DMS153 (cell line): Measurements from ENCODE around the gene CUTA.
"Not testable (repeated sequence)": the region's sequence is repeated elsewhere in the genome, so short reads cannot be mapped to it uniquely, and the experiment has no call there.

Source experiments
- DNase-seq: peaks from one replicate; lab custom pipeline; 2025; lab: John Stamatoyannopoulos, UW

CUTA gene

DNA sequence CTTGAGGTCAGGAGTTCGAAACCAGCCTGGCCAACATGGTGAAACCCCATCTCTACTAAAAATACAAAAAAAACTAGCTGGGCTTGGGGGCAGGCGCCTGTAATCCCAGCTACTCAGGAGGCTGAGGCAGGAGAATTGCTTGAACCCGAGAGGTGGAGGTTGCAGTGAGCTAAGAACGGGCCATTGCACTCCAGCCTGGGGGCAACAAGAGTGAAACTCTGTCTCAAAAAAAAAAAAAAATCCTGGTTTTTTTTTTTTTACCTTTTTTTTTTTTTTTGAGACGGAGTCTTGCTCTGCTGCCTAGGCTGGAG lies 50.2 kb downstream of the CUTA start:
- not testable (repeated sequence) for DNase-seq

DNA sequence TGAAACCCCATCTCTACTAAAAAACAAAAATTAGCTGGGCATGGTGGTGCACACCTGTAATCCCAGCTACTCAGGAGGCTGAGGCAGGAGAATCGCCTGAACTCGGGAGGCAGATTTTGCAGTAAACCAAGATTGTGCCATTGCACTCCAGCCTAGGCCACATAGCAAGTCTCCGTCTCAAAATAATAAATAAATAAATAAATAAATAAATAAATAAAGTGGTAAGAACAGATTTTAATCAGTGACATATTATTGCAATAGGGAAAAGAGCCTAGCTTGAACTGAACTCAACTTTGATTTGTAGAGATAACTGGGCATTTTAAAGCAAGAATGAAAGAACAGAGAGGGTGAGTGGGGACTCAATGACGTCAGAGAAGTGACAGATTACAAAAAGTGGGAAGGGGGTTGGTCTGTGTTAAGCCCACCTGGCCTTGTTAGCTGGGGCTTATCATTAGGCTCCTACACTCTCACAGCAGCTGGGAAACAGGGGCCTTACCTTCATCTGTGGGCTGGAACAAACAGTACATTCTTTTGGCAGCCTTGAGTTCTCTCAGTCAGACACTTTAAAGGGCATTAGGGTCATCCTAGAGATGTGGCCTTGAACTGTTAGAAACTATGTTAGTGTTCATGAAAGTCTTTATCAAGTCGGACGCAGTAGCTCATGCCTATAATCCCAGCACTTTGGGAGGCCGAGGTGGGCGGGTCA lies 50.7 kb downstream of the CUTA start:
- DNase-seq, result no peak
